Thyroid gland (tissue), 4 donors: ENCODE results near the gene SHF.
A peak's percentile ranks its signal among the peaks of the same experiment; 100 is the strongest.

ENCODE experiments used
- CTCF ChIP-seq, 6 experiments: fragments of 200-600 bp in 3 of 6; fragments of 450-650 bp in 3 of 6; sonication (generic) in 3 of 6; IDR thresholded peaks; one replicate each; pipeline ENCODE4 v1.5.1; 2016 to 2019; ENCODE audit warnings: antibody characterized with exemption in 6 of 6, mild to moderate bottlenecking in 2 of 6, inconsistent platforms in 1 of 6, moderate library complexity in 1 of 6
- POLR2A ChIP-seq, 2 donors: fragments of 450-650 bp; IDR thresholded peaks; one replicate each; pipeline ENCODE4 v1.6.1; 2017; ENCODE audit warnings: antibody characterized with exemption in 2 of 2, mild to moderate bottlenecking in 2 of 2, moderate library complexity in 1 of 2

GRCh38 chr15:45179221-45179985, 8.4 kb downstream of the SHF start:
- TF ChIP-seq CTCF (IDR thresholded peaks at IDR 0.05), result peak; percentile 31 to 65 (median 58)
- TF ChIP-seq POLR2A (IDR thresholded peaks at IDR 0.05), result no peak
